Neural progenitor cell (in vitro differentiated cells): Measurements from ENCODE around the gene FAM219A. TPM values are rescaled to one million over a fixed set of nuclear protein-coding genes. Genes with fewer than 3 reads are reported as not detected.

Source experiments
- DNase-seq: peaks from one replicate; pipeline ENCODE4 v3.0.0-alpha.2; 2016; ENCODE audit warnings: low spot score
- H2AFZ ChIP-seq: fragments of 200-600 bp; sonication (generic); replicated peaks from 2 replicates; pipeline ENCODE4 v1.6.1; 2016; ENCODE audit warnings: antibody characterized with exemption
- H3F3A ChIP-seq: fragments of 200-600 bp; sonication (generic); 2 replicates; pipeline ENCODE4 v1.6.1; 2016; ENCODE audit warnings: antibody characterized with exemption, low read depth
- H3K27ac ChIP-seq: fragments of 200-600 bp; sonication (generic); 2 replicates; pipeline ENCODE4 v1.5.1; 2016; ENCODE audit warnings: mild to moderate bottlenecking
- H3K27me3 ChIP-seq: fragments of 200-600 bp; sonication (generic); 2 replicates; pipeline ENCODE4 v1.6.1; 2016; ENCODE audit warnings: mild to moderate bottlenecking, moderate library complexity
- H3K36me3 ChIP-seq: fragments of 200-600 bp; sonication (generic); 2 replicates; pipeline ENCODE4 v1.5.1; 2016
- H3K4me1 ChIP-seq: fragments of 200-600 bp; sonication (generic); 2 replicates; pipeline ENCODE4 v1.6.1; 2016; ENCODE audit warnings: mixed run types
- H3K4me2 ChIP-seq: fragments of 200-600 bp; sonication (generic); 2 replicates; pipeline ENCODE4 v1.6.1; 2016
- H3K4me3 ChIP-seq: fragments of 200-600 bp; sonication (generic); 2 replicates; pipeline ENCODE4 v1.5.1; 2016
- H3K79me2 ChIP-seq: fragments of 200-600 bp; sonication (generic); 2 replicates; pipeline ENCODE4 v1.6.1; 2016; ENCODE audit warnings: low read depth
- H3K9ac ChIP-seq: fragments of 200-600 bp; sonication (generic); 2 replicates; pipeline ENCODE4 v1.6.1; 2016
- H3K9me3 ChIP-seq: fragments of 200-600 bp; sonication (generic); 2 replicates; pipeline ENCODE4 v1.5.1; 2016; ENCODE audit warnings: low read depth
- H4K20me1 ChIP-seq: fragments of 200-600 bp; sonication (generic); 2 replicates; pipeline ENCODE4 v1.6.1; 2016; ENCODE audit warnings: low read depth
- H3K27ac Mint-ChIP-seq: 3 replicates; pipeline ENCODE4 v1.8.0; 2021; ENCODE audit warnings: mixed read lengths
- H3K27me3 Mint-ChIP-seq: 2 replicates; pipeline ENCODE4 v1.8.0; 2022; ENCODE audit warnings: low read depth, mild to moderate bottlenecking, inconsistent platforms, moderate library complexity, mixed read lengths; ENCODE audit not compliant: insufficient read depth
- H3K36me3 Mint-ChIP-seq: 3 replicates; pipeline ENCODE4 v1.8.0; 2021; ENCODE audit warnings: mixed read lengths
- H3K4me1 Mint-ChIP-seq: 3 replicates; pipeline ENCODE4 v1.8.0; 2021; ENCODE audit warnings: mixed read lengths
- H3K4me3 Mint-ChIP-seq: 3 replicates; pipeline ENCODE4 v1.8.0; 2021; ENCODE audit warnings: mild to moderate bottlenecking, moderate library complexity, mixed read lengths
- H3K9me3 Mint-ChIP-seq: 3 replicates; pipeline ENCODE4 v1.8.0; 2020; ENCODE audit warnings: mixed read lengths
- CTCF ChIP-seq: fragments of 200-600 bp; sonication (generic); IDR thresholded peaks from 2 replicates; pipeline ENCODE4 v1.5.1; 2017; ENCODE audit warnings: antibody characterized with exemption, mild to moderate bottlenecking
- EZH2 ChIP-seq: fragments of 200-600 bp; sonication (generic); IDR thresholded peaks from 2 replicates; pipeline ENCODE4 v1.6.1; 2017; ENCODE audit warnings: antibody characterized with exemption, mild to moderate bottlenecking, moderate library complexity
- EZH2phosphoT487 ChIP-seq: fragments of 200-600 bp; sonication (generic); IDR thresholded peaks from 2 replicates; pipeline ENCODE4 v1.6.1; 2017; ENCODE audit warnings: antibody characterized with exemption
- total RNA-seq: library from RNA; depleted of rRNA; stranded (reverse); fragments of >200 nt; gene quantifications from 2 replicates; pipeline ENCODE4 v1.2.3, GENCODE V29; 2015; ENCODE audit warnings: low replicate concordance

FAM219A gene
- total RNA-seq, 1 donor from 2014 or later = 4.2 TPM

DNA sequence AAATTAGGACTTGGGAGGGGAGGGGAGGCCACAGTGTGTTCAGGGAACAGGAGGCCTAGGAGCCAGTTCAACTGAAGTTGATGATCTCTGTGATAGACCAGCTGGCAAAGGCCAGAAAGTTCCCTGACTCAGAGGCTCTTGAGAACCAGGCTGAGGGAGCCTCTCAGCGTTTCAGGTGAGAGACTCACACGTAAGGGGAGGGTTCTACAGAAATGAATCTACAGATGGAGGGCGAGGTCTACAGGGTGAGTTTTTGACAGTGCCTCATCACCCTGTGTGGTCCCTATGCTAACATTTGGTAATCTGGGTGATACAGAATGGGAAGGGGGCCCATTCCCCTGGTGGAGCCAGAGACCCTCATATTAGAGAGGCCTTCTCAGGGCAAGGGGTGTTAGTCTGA lies 32.4 kb upstream of the FAM219A start:
- Histone ChIP-seq H3K4me3 (no peak overlapping the region), H3K4me1 (no peaks in the 10 kb centered on the region), H3K9me3 (no peaks in the 10 kb centered on the region), H3K27me3 (peaks cover 16% of the 10 kb centered on the region), H3K27ac (no peak overlapping the region), H3K4me2 (no peak overlapping the region), H3K79me2 (no peaks in the 10 kb centered on the region), H3K36me3 (no peaks in the 10 kb centered on the region), H2AFZ (no peak overlapping the region), H4K20me1 (peaks cover 20% of the 10 kb centered on the region), H3K9ac (no peak overlapping the region), H3F3A (no peaks in the 10 kb centered on the region)
- Mint-ChIP-seq H3K4me3 (no peak overlapping the region), H3K27ac (no peak overlapping the region), H3K4me1 (peaks cover 7% of the 10 kb centered on the region), H3K27me3 (peaks cover 8% of the 10 kb centered on the region), H3K9me3 (no peaks in the 10 kb centered on the region), H3K36me3 (no peaks in the 10 kb centered on the region)
- TF ChIP-seq CTCF (no peak), EZH2 (no peak), EZH2phosphoT487 (no peak)
- DNase-seq = no peak

GRCh38 chr9:34490360-34490759 lies 32.0 kb upstream of the FAM219A start:
- Mint-ChIP-seq H3K27me3 (peaks cover 6% of the 10 kb centered on the region), H3K4me1 (peaks cover 11% of the 10 kb centered on the region), H3K27ac (no peak overlapping the region), H3K36me3 (no peaks in the 10 kb centered on the region), H3K4me3 (no peak overlapping the region), H3K9me3 (no peaks in the 10 kb centered on the region)
- Histone ChIP-seq H3K4me3 (no peak overlapping the region), H3K27ac (no peak overlapping the region), H3K4me2 (no peak overlapping the region), H2AFZ (no peak overlapping the region), H4K20me1 (peaks cover 20% of the 10 kb centered on the region), H3K4me1 (no peaks in the 10 kb centered on the region), H3K9ac (no peak overlapping the region), H3F3A (no peaks in the 10 kb centered on the region), H3K27me3 (peaks cover 16% of the 10 kb centered on the region), H3K36me3 (no peaks in the 10 kb centered on the region), H3K9me3 (no peaks in the 10 kb centered on the region), H3K79me2 (no peaks in the 10 kb centered on the region)
- no peak for TF ChIP-seq CTCF
- DNase-seq = no peak

GRCh38 chr9:34486572-34486971 lies 28.2 kb upstream of the FAM219A start:
- no peaks in the 10 kb centered on the region for H3K9me3 Mint-ChIP-seq
- Histone ChIP-seq H3K4me1 (no peaks in the 10 kb centered on the region), H4K20me1 (no peaks in the 10 kb centered on the region), H3K27ac (no peak overlapping the region), H2AFZ (no peak overlapping the region), H3K4me3 (no peak overlapping the region), H3F3A (no peaks in the 10 kb centered on the region), H3K27me3 (peaks cover 16% of the 10 kb centered on the region), H3K9me3 (no peaks in the 10 kb centered on the region), H3K9ac (no peak overlapping the region), H3K4me2 (no peak overlapping the region), H3K79me2 (no peaks in the 10 kb centered on the region), H3K36me3 (no peaks in the 10 kb centered on the region)
- H3K27me3 Mint-ChIP-seq = no peaks in the 10 kb centered on the region
- TF ChIP-seq EZH2phosphoT487 (no peak), CTCF (no peak)
- H3K4me1 Mint-ChIP-seq = peaks cover 15% of the 10 kb centered on the region
- peaks cover 2% of the 10 kb centered on the region for H3K36me3 Mint-ChIP-seq
- no peak overlapping the region for H3K4me3 Mint-ChIP-seq
- H3K27ac Mint-ChIP-seq = no peak overlapping the region
- no peak for DNase-seq

- H3K27ac Mint-ChIP-seq = no peak overlapping the region
- no peak overlapping the region for H3K27ac ChIP-seq
- no peak for TF ChIP-seq CTCF
- no peak for TF ChIP-seq EZH2phosphoT487
- no peak for TF ChIP-seq EZH2
- no peak overlapping the region for H3K9ac ChIP-seq
- no peak overlapping the region for H2AFZ ChIP-seq
- no peaks in the 10 kb centered on the region for H3K36me3 ChIP-seq
- H3K79me2 ChIP-seq = no peaks in the 10 kb centered on the region
- DNase-seq = no peak
- no peaks in the 10 kb centered on the region for H3K9me3 Mint-ChIP-seq
- no peaks in the 10 kb centered on the region for H3K4me1 ChIP-seq
- no peak overlapping the region for H3K4me3 Mint-ChIP-seq
- no peaks in the 10 kb centered on the region for H4K20me1 ChIP-seq
- H3K9me3 ChIP-seq = no peaks in the 10 kb centered on the region
- peaks cover 15% of the 10 kb centered on the region for H3K4me1 Mint-ChIP-seq
- no peak overlapping the region for H3K4me2 ChIP-seq
- H3K4me3 ChIP-seq = no peak overlapping the region
- H3K27me3 ChIP-seq = peaks cover 16% of the 10 kb centered on the region
- no peaks in the 10 kb centered on the region for H3F3A ChIP-seq
- H3K27me3 Mint-ChIP-seq = peaks cover 2% of the 10 kb centered on the region
- peaks cover 2% of the 10 kb centered on the region for H3K36me3 Mint-ChIP-seq
These were observed 27.5 kb upstream of the FAM219A start for GRCh38 chr9:34485822-34486221.
